ENCODE measurements around the gene ALAS2. TPM values are rescaled to one million over a fixed set of nuclear protein-coding genes. Genes with fewer than 3 reads are reported as not detected.

Gene ALAS2
- total and polyA plus RNA-seq, 2 experiments from 2014 or later, result 4.3 to 5.1 TPM

DNA sequence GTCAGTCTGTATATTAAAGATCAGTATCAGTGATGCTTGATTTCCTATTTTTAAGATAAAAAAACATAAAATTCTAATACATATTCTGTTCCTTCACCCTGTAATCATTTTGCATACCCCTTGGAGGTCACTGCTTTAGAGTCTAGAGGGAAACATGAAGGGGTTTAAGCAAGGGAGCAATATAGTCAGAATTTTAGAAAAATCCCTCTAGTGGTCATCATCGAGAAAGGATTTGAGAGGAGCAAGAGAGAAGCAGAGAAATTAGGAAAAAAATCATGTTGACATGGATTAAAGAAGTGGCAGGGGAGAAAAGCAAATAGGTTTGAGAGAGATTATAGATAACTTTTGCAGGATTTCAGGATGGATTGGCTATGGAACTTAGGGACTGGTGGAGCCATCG, 19.5 kb downstream of the ALAS2 start:
- TF ChIP-seq, protein P1, sequence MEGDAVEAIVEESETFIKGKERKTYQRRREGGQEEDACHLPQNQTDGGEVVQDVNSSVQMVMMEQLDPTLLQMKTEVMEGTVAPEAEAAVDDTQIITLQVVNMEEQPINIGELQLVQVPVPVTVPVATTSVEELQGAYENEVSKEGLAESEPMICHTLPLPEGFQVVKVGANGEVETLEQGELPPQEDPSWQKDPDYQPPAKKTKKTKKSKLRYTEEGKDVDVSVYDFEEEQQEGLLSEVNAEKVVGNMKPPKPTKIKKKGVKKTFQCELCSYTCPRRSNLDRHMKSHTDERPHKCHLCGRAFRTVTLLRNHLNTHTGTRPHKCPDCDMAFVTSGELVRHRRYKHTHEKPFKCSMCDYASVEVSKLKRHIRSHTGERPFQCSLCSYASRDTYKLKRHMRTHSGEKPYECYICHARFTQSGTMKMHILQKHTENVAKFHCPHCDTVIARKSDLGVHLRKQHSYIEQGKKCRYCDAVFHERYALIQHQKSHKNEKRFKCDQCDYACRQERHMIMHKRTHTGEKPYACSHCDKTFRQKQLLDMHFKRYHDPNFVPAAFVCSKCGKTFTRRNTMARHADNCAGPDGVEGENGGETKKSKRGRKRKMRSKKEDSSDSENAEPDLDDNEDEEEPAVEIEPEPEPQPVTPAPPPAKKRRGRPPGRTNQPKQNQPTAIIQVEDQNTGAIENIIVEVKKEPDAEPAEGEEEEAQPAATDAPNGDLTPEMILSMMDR (IDR thresholded peaks at IDR 0.05; ENCODE audit: low read depth, low read length), result peak; percentile 34
- Histone ChIP-seq H3K4me1 (ENCODE audit: low read depth) (peaks cover 6% of the 10 kb centered on the region), H3K27ac (no peak overlapping the region), H3K9me3 (ENCODE audit: low read depth) (no peaks in the 10 kb centered on the region), H3K4me3 (no peak overlapping the region), H3K27me3 (no peaks in the 10 kb centered on the region), H3K36me3 (no peaks in the 10 kb centered on the region)
- DNase-seq (ENCODE audit: low read depth in 1 of 2, low spot score in 1 of 2), result no peak

DNA sequence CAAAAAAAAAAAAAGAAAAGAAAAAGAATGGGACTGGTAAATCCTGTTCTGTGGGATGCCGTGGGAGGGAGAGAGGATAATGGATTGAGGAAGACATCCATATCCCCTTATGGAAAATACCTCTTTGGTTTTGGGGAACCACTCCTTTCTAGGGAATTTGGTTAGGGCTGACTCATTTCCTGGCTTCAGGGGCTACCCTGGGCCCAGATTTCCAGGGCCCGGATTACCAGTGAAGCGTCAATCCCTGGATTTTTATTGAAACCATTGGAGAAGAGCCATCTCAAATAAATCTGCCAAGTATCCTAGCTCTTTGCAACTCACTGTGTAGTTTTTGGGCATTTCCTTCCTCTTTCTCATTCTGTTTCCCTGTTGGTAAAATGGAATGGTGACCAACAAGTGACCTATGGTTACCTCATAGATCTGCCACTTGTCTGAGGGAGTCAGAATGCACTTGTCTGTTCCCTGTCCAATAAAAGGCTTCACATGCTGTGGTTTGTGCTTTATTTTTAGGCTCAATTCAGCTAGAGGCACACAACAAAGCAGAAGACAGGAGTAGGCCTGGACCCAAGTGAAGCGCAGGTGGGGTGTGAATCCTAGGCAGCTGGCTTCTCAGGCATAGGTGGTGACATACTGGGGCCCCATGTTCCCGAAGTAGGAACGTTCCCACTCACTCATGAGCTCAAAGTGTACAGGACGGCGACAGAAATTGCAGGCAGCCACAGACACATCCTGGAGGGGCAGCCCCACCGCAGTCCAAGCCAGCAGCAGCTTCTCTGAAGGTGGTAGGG, 22.0 kb downstream of the ALAS2 start:
- TF ChIP-seq, protein P1 (IDR thresholded peaks at IDR 0.05; ENCODE audit: low read depth, low read length), result no peak
- H3K9me3 ChIP-seq (ENCODE audit: low read depth), result no peaks in the 10 kb centered on the region
- H3K27ac ChIP-seq, result peak overlapping the region; percentile 84
- peaks cover 6% of the 10 kb centered on the region for H3K4me1 ChIP-seq (ENCODE audit: low read depth)
- no peaks in the 10 kb centered on the region for H3K36me3 ChIP-seq
- H3K27me3 ChIP-seq, result no peaks in the 10 kb centered on the region
- DNase-seq (ENCODE audit: low read depth in 1 of 2, low spot score in 1 of 2), result peak; percentile 17
- no peak overlapping the region for H3K4me3 ChIP-seq

DNA sequence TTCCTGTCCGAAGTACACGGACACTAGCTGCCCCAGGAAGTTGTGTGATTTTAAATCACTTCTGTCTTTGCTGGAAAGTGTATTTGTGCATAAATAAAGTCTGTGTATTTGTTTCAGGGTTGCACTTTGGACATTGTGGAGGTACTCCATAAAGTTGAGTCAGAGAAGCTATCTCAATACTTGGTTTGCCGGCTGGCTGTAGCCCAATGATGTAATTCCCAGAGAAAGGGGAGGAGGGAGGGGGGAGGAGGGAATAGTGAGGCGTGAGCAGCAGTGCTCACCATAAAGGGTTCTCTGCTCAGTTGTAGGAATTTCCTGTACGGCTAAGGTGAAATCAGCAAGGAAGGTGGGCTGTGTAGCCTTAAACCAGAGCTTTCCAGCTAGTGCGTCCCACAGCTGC, 23.1 kb downstream of the ALAS2 start:
- H3K4me3 ChIP-seq, result no peak overlapping the region
- H3K27me3 ChIP-seq, result no peaks in the 10 kb centered on the region
- peaks cover 6% of the 10 kb centered on the region for H3K4me1 ChIP-seq (ENCODE audit: low read depth)
- H3K36me3 ChIP-seq, result no peaks in the 10 kb centered on the region
- TF ChIP-seq, protein P1 (IDR thresholded peaks at IDR 0.05; ENCODE audit: low read depth, low read length), result no peak
- DNase-seq (ENCODE audit: low read depth in 1 of 2, low spot score in 1 of 2), result peak in 1 of 2 donors; percentile 79
- H3K27ac ChIP-seq, result no peak overlapping the region
- no peaks in the 10 kb centered on the region for H3K9me3 ChIP-seq (ENCODE audit: low read depth)

DNA sequence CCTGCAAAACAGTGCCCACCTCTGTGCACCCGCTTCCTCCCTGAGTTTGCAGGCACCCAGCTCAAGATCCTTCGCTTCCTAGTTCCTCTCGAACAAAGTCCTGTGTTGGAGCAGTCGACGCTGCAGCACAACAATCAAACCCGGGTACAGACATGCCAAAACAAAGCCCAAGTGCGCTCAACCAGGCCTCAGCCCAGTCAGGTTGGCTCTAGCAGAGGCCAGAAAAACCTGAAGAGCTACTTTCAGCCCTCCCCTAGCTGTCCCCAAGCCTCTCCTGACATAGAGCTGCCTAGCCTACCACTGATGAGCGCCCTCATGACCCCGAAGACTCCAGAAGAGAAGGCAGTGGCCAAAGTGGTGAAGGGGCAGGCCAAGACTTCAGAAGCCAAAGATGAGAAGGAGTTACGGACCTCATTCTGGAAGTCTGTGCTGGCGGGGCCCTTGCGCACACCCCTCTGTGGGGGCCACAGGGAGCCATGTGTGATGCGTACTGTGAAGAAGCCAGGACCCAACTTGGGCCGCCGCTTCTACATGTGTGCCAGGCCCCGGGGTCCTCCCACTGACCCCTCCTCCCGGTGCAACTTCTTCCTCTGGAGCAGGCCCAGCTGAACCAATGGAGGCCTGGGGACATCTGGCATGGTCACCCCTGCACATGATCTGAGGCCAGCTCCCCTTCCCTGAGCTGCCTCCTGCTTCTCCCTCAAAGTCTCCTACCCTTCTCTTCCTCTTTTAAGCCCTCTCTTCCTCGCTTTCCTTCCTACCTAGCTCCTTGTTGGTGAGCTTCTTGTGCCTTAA, 23.8 kb downstream of the ALAS2 start:
- H3K4me3 ChIP-seq, result no peak overlapping the region
- H3K27ac ChIP-seq, result no peak overlapping the region
- no peaks in the 10 kb centered on the region for H3K36me3 ChIP-seq
- no peaks in the 10 kb centered on the region for H3K9me3 ChIP-seq (ENCODE audit: low read depth)
- TF ChIP-seq, protein P1 (IDR thresholded peaks at IDR 0.05; ENCODE audit: low read depth, low read length), result no peak
- DNase-seq (ENCODE audit: low read depth in 1 of 2, low spot score in 1 of 2), result no peak
- H3K27me3 ChIP-seq, result no peaks in the 10 kb centered on the region
- H3K4me1 ChIP-seq (ENCODE audit: low read depth), result peaks cover 6% of the 10 kb centered on the region

DNA sequence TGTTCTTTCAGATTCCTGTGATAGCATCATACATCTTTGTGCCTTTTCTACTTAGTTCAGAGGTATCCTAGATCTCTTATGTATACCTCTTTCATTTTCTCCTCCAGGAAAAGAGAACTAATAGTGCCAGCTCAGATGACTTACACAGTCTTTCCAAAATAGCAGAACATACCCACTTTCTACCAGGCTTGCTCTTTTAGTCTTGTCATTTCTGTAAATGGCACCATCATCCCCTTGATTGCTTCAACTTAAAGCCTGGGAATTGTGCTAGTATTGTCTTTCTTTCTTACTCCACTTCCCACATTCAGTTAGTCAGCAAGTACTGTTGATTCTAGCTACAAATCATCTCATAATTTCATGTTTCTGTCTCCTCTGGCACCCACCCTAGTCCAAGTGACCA, 25.5 kb downstream of the ALAS2 start:
- Histone ChIP-seq H3K27ac (no peak overlapping the region), H3K27me3 (no peaks in the 10 kb centered on the region), H3K36me3 (no peaks in the 10 kb centered on the region), H3K4me1 (ENCODE audit: low read depth) (peaks cover 6% of the 10 kb centered on the region), H3K9me3 (ENCODE audit: low read depth) (no peaks in the 10 kb centered on the region), H3K4me3 (no peak overlapping the region)
- TF ChIP-seq, protein P1 (IDR thresholded peaks at IDR 0.05; ENCODE audit: low read depth, low read length), result no peak
- no peak for DNase-seq (ENCODE audit: low read depth in 1 of 2, low spot score in 1 of 2)
